SK-N-SH (cell line): ENCODE measurements around the gene EPB41L2.

Source experiments
- CTCF ChIP-seq: fragments of 200-600 bp; sonication (generic); IDR thresholded peaks from 2 replicates; pipeline ENCODE4 v1.6.1; 2017; ENCODE audit warnings: antibody characterized with exemption, mild to moderate bottlenecking, moderate library complexity
- GABPA ChIP-seq: IDR thresholded peaks from 2 replicates; pipeline ENCODE4 v1.4.0; 2012; ENCODE audit warnings: low read depth, mild to moderate bottlenecking

GRCh38 chr6:130928158-130928912, 134.7 kb downstream of the EPB41L2 start:
- TF ChIP-seq GABPA (no peak), CTCF (no peak)
